ENCODE measurements around the gene ARIH2. TPM values are rescaled to one million over a fixed set of nuclear protein-coding genes. Genes with fewer than 3 reads are reported as not detected.

ARIH2 gene
- total RNA-seq, 1 experiment from 2014 or later: 76.4 TPM

GRCh38 chr3:48919215-48920138 is 835 bp downstream of the ARIH2 start:
- peak; percentile 38 for DNase-seq
- peak overlapping the region; percentile 81 for H3K4me3 ChIP-seq
- H3K9me3 ChIP-seq: no peaks in the 10 kb centered on the region
- H3K36me3 ChIP-seq: peaks cover 12% of the 10 kb centered on the region
- H3K27me3 ChIP-seq: no peaks in the 10 kb centered on the region

- peak; percentile 42 for DNase-seq
- Histone ChIP-seq H3K36me3 (peaks cover 49% of the 10 kb centered on the region), H3K9me3 (no peaks in the 10 kb centered on the region), H3K4me3 (no peak overlapping the region), H3K27me3 (no peaks in the 10 kb centered on the region)
These were observed 8.1 kb downstream of the ARIH2 start for GRCh38 chr3:48926425-48927392.

GRCh38 chr3:48927928-48928327 is 9.3 kb downstream of the ARIH2 start:
- no peak for DNase-seq
- Histone ChIP-seq H3K27me3 (no peaks in the 10 kb centered on the region), H3K36me3 (peaks cover 44% of the 10 kb centered on the region)

GRCh38 chr3:48928679-48929078 is 10.0 kb downstream of the ARIH2 start:
- H3K27me3 ChIP-seq: no peaks in the 10 kb centered on the region
- no peak overlapping the region for H3K4me3 ChIP-seq
- no peaks in the 10 kb centered on the region for H3K9me3 ChIP-seq
- peaks cover 42% of the 10 kb centered on the region for H3K36me3 ChIP-seq
- no peak for DNase-seq

More at GRCh38 chr3:48927928-48928327, 9.3 kb downstream of the ARIH2 start:
- no peaks in the 10 kb centered on the region for H3K9me3 ChIP-seq
- no peak overlapping the region for H3K4me3 ChIP-seq

- Histone ChIP-seq H3K9me3 (no peaks in the 10 kb centered on the region), H3K27me3 (no peaks in the 10 kb centered on the region), H3K4me3 (no peak overlapping the region), H3K36me3 (peaks cover 46% of the 10 kb centered on the region)
- DNase-seq: no peak
These were observed 10.9 kb downstream of the ARIH2 start for GRCh38 chr3:48929358-48930035.

- no peaks in the 10 kb centered on the region for H3K9me3 ChIP-seq
- no peak for DNase-seq
- no peak overlapping the region for H3K4me3 ChIP-seq
- H3K27me3 ChIP-seq: no peaks in the 10 kb centered on the region
- H3K36me3 ChIP-seq: peaks cover 51% of the 10 kb centered on the region
These were observed 11.9 kb downstream of the ARIH2 start for GRCh38 chr3:48930590-48930989.

GRCh38 chr3:48931944-48932580 is 13.4 kb downstream of the ARIH2 start:
- DNase-seq: no peak
- no peaks in the 10 kb centered on the region for H3K27me3 ChIP-seq
- H3K4me3 ChIP-seq: no peak overlapping the region
- H3K9me3 ChIP-seq: no peaks in the 10 kb centered on the region
- H3K36me3 ChIP-seq: peaks cover 44% of the 10 kb centered on the region

- Histone ChIP-seq H3K4me3 (no peak overlapping the region), H3K27me3 (no peaks in the 10 kb centered on the region), H3K9me3 (no peaks in the 10 kb centered on the region), H3K36me3 (peaks cover 30% of the 10 kb centered on the region)
- no peak for DNase-seq
These were observed 15.8 kb downstream of the ARIH2 start for GRCh38 chr3:48934333-48934991.

GRCh38 chr3:48935530-48935929 is 16.9 kb downstream of the ARIH2 start:
- H3K27me3 ChIP-seq: no peaks in the 10 kb centered on the region
- H3K9me3 ChIP-seq: no peaks in the 10 kb centered on the region
- no peak overlapping the region for H3K4me3 ChIP-seq
- no peak for DNase-seq
- H3K36me3 ChIP-seq: peaks cover 25% of the 10 kb centered on the region

- no peak for DNase-seq
These were observed 19.5 kb downstream of the ARIH2 start for GRCh38 chr3:48938156-48938555.

GRCh38 chr3:48938689-48939088 is 20.0 kb downstream of the ARIH2 start:
- H3K36me3 ChIP-seq: peaks cover 18% of the 10 kb centered on the region
- H3K9me3 ChIP-seq: no peaks in the 10 kb centered on the region
- H3K4me3 ChIP-seq: no peak overlapping the region
- no peaks in the 10 kb centered on the region for H3K27me3 ChIP-seq
- DNase-seq: no peak

More at GRCh38 chr3:48938156-48938555, 19.5 kb downstream of the ARIH2 start:
- Histone ChIP-seq H3K27me3 (no peaks in the 10 kb centered on the region), H3K9me3 (no peaks in the 10 kb centered on the region), H3K4me3 (no peak overlapping the region), H3K36me3 (peaks cover 18% of the 10 kb centered on the region)

GRCh38 chr3:48945432-48945831 is 26.8 kb downstream of the ARIH2 start:
- Histone ChIP-seq H3K9me3 (no peaks in the 10 kb centered on the region), H3K36me3 (no peaks in the 10 kb centered on the region), H3K27me3 (no peaks in the 10 kb centered on the region), H3K4me3 (no peak overlapping the region)
- DNase-seq: no peak

- DNase-seq: no peak
- Histone ChIP-seq H3K27me3 (no peaks in the 10 kb centered on the region), H3K9me3 (no peaks in the 10 kb centered on the region), H3K36me3 (no peaks in the 10 kb centered on the region), H3K4me3 (no peak overlapping the region)
These were observed 27.4 kb downstream of the ARIH2 start for GRCh38 chr3:48945891-48946549.

GRCh38 chr3:48949376-48949717 is 30.7 kb downstream of the ARIH2 start:
- no peak overlapping the region for H3K4me3 ChIP-seq
- DNase-seq: no peak

GRCh38 chr3:48950051-48950450 is 31.4 kb downstream of the ARIH2 start:
- H3K27me3 ChIP-seq: no peaks in the 10 kb centered on the region
- DNase-seq: no peak

More at GRCh38 chr3:48949376-48949717, 30.7 kb downstream of the ARIH2 start:
- no peaks in the 10 kb centered on the region for H3K27me3 ChIP-seq
- H3K36me3 ChIP-seq: peaks cover 8% of the 10 kb centered on the region
- no peaks in the 10 kb centered on the region for H3K9me3 ChIP-seq

More at GRCh38 chr3:48950051-48950450, 31.4 kb downstream of the ARIH2 start:
- no peaks in the 10 kb centered on the region for H3K9me3 ChIP-seq
- H3K4me3 ChIP-seq: no peak overlapping the region
- H3K36me3 ChIP-seq: peaks cover 11% of the 10 kb centered on the region
